Left forelimb (tissue), 1 donor: ENCODE results near the gene CD248.
"Not testable (repeated sequence)": the region's sequence is repeated elsewhere in the genome, so short reads cannot be mapped to it uniquely, and the experiment has no call there.

Experiments
- DNase-seq: peaks from one replicate; pipeline ENCODE4 v3.0.0-alpha.2; 2018; ENCODE audit warnings: low spot score

Gene CD248

DNA sequence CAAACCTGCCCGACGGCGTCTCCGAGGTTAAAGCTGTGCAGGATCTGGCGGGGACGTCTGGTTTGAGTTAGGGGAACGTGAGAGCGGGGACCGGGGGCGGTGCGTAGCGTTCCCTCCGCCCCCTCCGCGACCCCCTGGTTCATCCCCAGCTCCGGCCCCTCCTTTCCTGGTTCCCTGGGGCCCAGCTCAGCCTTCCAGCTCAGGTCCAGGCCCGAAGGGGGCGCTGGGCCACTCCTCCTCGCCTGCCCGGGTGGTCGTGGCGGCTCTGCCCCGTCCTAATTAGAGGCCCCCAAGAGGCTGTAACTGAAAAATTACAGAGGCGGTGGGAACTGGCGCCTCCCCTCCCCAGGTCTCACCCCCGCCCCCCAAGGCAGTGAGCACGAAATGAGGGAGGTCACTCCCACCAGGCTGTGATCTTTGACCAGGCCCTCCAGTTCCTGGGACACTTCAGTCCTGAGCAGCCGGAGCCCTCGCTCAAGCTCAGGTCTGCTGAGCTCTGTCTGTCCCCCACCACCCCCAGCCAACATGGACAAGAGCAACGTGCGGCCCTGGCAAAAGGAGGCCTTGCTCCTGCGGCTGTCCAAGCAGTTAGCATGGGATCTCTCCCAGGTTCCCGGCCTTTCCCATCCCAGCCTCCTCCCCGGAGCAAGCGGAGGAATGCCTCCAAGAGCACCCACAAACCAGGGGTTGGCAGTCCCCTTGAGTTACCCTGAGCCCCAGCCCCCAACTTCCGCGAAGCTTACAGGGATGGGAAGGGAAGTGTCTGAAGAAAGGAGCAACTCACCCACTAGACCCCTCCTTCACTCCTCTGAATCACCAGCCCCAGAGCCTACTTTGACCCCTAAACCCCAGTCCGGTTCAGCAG is 3.3 kb downstream of the CD248 start:
- peak; percentile 91 for DNase-seq

DNA sequence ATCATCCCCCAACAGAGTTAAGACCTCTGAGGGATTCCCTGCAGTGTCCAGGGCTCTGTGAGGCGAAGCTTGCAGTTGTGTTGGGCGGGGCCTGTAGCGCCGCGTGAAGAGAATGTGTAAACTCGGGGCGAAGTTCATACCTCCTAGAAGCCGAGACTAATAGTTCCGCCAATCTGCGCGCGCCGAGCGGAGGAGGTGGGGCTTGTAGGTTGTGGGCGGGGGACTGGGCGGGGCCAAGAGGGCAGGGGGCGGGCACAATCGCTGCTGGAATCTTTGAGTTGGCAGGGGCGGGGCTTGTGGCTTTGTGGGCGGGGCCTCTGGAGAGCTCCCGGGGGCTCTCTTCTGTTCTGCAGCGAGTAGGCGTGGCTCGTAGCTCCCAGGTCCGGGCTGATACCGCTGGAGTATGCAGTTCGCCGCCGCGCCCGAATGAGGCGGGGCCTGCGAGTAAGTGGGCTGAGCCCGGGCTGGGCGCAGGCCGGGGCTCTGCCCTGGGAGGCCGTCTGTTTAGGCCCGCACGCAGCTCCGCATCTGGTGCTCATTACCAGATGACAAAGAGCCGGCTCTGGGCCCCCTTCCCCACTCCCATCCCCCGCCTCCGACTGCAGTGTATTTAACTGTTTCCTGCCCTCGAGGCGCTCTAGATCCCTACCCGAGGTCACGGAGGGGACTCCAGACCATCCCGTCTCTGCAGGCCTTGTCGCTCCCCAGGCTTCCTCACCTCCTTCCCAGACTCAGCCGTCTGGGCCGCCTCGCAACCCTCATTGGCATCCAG is 4.1 kb downstream of the CD248 start:
- DNase-seq, result peak; percentile 99

DNA sequence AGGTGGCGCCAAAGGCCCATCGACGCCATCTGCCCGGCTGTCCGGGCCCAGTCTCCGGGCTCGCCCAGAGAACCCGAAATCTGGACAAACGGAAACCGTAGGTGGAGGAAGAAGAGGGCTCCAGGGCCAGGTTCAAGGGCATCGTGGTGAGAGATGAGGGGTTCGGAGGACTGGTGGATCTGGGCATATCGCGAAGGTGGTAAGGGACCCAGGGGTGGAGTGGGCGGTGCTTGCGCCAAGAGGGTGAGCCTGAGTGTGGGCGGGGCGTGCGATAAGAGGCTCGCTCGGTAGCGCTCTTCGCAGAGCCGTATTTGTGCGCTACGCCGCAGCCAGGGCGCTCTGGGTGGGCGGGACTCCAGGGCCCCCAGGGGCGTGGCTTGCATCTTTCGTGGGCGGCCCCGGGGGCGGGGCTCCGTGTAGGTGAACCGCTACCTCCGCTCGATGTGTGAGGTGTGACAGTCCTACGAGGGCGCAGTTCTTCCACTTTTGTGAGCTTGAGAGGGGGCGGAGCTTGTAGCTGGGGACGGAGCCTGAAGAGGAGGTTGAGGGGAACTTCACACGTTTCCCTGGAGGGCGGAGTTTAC is 4.8 kb downstream of the CD248 start:
- DNase-seq, result peak; percentile 94

DNA sequence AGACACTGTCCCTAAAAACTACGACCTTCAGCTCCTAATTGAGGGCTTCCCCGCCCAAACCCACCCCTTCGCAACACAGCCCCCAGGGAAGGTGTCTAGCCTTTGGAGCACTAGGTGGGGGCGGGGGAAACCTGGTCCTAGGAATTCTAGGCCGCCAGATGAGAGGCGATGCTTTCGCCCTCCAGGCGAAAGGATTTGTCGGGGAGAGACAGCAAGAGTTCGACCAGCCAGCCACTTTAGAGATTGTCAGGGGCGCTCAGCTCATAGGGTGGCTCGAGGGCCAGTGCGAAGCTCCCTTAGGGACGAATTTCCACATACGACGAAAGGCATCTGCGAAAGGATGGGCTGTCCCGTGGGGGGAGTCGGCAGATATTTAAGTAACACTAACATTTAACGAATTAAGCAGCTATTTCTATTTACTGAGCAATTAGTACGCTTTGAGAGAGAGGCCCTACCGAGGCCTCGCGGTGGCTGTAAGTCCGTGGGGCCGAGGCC is 5.3 kb downstream of the CD248 start:
- DNase-seq, result no peak

DNA sequence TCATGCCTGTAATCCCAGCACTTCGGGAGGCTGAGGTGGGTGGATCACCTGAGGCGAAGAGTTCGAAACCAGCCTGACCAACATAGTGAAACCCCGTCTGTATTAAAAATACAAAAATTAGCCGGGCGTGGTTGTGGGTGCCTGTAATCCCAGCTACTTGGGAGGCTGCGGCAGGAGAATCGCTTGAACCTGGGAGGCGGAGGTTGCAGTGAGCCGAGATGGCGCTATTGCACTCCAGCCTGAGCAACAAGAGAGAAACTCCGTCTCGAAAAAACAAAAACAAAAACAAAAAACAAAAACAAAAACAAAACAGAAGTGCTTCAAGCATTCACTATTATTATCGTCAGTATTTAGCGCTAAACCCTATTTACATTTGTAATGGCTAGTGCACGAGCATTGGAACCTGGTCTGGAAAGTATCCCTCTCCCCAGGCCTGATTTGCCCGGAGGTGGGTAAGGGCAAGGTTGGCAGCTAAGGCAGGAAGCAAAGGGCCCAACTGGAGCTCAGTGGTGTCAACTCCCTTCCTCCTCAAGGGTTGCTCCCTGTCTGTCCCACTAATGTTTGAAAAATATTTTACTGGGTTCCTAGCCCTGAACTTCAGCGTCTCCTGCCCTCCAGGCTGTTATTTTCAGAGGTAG is 5.9 kb downstream of the CD248 start:
- not testable (repeated sequence) for DNase-seq

DNA sequence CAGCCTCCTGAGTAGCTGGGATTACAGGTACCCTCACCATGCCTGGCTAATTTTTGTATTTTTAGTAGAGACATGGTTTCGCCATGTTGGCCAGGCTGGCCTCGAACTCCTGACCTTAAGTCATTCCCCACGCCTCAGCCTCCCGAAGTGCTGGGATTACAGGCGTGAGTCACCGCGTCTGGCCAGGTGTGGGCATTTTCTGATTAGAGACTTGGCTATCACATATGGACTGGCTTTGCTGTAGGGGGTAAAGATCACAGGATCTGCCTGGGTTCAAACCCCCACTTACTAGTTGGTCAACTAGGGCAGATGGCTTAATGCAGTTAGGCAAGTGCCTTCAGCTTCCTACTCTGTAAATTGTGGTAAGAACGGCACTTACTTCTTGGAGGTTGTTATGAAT is 6.5 kb downstream of the CD248 start:
- no peak for DNase-seq

DNA sequence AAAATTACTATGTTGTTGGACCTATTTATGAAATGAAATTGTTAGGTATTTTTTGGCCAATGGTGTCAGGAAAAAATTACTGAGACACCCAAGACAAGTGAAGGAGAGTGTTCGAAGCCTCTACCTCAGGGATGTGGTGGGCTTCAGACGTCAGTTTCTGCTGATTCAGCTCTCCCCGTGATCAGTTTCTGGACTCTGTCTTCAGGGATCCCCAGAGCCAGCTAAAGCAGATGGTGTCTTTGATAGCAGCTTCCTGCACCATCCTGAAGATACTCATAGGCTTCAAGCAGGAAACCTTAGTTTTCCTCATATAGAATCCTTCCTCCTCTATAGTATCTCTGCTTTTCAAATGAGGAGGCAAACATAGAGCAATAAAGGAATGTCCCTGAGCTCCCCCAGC is 7.4 kb downstream of the CD248 start:
- DNase-seq, result no peak

DNA sequence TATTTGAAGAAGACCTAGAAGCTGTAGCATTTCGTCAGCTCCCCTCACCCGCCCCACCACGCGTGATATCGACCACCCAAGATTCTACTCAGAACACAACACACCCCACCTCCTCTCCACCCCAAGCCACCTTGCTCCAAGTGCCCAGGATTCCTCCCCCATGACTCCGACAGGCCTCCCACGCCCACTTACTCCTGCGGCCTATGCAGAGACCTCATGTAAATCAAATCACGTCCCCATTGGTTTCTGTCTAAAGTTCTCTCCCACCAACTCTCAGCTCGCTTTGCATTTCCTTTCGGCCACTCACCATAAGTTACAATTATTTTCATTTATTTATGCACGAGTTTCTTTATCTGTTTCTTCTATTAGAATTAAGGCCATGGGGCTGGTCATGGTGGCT is 14.2 kb downstream of the CD248 start:
- no peak for DNase-seq

DNA sequence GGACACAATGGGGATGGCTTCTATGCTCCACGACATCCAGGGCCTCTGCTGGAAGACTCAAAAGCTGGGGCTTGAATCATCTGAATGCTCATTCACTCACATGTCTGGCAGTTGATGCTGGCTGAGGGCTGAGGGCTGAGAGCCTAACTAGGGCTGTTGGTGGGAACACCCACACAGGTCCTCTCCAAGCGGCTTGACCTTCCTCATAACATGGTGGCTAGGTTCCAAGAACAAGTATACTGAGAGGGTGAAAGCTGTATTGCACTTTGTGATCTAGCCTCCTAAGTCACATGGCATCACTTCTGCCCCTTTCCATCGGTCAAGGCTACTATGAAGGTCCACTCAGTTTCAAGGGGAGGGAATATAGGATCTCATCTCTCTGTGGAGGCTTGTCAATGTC is 17.7 kb downstream of the CD248 start:
- DNase-seq, result no peak

DNA sequence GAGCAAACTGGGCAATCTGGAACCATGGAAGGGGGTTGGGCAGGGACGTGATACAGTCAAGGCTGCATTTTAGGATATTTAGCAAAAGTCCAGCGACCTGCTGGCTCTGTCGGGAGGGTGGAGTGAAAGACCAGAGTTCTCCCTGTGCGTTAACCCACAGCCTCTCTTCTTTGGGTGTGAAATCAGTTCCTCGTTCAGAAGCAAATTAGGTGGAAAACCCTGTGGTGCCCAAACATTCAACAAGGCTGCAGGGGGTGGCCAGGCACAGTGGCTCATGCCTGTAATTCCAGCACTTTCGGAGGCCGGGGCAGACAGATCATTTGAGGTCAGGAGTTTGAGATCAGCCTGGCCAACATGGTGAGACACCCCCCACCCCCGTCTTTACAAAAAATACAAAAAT is 19.2 kb downstream of the CD248 start:
- no peak for DNase-seq

DNA sequence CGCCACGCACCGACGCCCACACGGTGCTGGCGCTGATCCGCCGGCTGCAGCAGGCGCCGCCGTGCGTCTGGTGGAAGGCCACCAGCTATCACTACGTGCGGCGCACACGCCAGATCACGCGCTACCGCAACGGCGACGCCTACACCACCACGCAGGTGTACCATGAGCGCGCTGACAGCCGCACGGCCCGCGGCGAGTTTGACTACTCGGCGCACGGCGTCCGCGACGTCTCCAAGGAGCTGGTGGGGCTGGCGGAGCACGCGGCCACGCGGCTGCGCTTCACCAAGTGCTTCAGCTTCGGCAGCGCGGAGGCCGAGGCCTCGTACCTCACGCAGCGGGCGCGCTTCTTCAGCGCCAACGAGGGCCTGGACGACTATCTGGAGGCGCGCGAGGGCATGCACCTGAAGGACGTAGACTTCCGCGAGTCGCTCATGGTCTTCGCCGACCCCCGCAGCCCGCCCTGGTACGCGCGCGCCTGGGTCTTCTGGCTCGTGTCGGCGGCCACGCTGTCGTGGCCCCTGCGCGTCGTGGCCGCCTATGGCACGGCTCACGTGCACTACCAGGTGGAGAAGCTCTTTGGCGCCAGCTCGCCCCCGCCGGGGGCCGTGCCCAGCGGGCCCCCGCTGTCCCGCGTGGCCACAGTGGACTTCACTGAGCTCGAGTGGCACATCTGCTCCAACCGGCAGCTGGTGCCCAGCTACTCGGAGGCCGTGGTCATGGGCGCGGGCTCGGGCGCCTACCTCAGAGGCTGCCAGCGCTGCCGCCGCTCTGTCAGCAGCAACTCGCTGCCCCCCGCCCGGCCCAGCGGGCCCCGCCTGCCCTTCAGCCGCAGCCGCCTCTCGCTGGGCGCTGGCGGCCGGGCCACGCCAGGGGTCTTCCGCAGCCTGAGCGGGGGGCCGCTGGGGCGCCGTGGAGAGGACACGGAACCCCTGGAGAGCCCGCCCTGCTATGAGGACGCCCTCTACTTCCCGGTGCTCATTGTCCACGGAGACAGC is 21.9 kb downstream of the CD248 start:
- DNase-seq, result no peak

DNA sequence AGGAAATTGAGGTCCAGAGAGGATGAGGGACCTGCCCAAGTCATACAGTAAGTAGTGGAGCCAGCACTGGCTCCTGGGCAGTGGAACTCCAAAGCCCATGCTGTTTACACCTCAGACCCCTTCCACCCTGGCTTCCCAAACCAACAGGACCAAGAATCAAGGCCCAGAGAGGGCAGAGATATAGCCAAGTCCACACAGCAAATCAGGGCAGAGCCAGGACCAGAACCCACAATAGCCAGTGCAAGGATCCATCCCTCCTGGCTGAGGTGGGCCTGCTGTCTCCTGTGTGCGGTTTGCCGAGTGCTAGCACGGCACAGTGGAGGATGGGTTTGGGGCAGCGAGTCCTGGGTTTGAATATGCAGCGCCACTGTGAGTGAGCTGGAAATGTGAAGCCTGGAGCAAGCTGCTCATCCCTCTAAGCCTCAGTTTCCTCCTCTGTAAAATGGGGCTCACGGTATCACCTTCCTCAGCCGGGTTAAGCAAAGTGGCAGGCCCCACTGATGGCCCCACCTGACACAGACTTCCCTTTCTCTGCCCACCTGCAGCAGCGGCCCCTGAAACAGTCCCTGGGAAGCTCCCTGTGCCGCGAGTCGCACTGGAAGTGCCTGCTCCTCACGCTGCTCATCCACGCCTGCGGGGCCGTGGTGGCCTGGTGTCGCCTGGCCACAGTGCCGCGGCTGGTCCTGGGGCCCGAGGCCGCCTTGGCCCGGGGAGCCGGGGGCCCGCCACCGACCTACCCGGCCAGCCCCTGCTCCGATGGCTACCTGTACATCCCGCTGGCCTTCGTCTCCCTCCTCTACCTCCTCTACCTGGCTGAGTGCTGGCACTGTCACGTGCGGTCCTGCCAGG is 22.8 kb downstream of the CD248 start:
- DNase-seq, result no peak

DNA sequence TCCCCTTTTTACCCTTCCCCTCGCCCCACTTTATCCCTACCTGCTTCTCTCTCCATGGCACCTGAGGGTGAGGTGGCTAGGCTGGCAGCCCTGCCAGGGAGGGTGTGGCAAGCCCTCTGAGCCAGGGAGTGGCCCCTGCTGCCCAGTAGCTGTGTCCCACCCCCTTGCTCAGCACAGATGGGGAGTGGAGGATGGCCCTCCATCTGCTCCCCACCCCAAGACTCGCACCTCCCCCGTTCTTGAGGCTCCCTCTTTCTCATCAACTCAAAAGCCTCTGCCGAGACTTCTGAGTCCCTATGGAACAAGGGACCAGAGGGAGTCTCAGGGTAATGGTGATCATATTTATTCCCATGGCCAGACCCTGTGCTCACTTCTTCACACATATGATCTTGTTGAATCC is 23.5 kb downstream of the CD248 start:
- DNase-seq, result no peak

DNA sequence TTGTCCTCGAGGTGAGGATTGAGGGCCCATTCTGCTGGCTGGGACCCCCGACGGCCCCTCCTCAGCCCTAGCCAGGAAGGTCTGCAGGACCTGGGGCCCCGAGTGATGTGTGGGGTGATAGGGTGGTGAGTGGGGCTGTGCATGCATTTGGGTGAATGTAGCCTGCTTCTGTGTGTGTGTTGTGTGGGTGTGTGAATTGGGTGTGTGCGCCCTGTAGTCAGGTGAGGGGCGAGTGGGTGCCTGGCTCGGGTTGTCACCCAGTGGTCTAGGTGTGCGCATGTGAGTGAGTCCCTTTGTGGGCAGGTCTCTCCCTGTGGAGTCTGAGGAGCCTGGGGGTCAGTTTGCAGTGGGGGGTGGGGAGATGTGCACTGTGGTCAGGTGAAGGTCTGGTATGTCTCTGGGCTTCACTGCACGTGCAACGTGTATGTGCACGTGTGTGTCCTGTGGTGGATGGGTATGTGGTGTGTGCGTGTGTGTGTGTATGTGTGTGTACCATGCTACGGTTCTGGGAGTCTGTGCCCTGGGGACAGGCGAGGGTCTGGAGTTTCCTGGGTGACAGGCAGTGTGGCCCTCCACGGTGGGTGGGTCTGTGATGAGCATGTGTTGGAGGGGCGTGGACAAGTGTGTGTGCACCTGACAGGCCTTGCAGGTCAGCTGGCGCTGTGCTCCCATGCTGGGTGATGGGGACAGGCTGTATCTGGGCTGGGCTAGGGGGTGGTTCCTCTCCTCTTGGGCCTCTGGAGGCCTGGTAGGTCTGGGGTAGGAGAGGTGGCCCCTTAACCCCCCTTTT is 24.1 kb downstream of the CD248 start:
- DNase-seq, result no peak

DNA sequence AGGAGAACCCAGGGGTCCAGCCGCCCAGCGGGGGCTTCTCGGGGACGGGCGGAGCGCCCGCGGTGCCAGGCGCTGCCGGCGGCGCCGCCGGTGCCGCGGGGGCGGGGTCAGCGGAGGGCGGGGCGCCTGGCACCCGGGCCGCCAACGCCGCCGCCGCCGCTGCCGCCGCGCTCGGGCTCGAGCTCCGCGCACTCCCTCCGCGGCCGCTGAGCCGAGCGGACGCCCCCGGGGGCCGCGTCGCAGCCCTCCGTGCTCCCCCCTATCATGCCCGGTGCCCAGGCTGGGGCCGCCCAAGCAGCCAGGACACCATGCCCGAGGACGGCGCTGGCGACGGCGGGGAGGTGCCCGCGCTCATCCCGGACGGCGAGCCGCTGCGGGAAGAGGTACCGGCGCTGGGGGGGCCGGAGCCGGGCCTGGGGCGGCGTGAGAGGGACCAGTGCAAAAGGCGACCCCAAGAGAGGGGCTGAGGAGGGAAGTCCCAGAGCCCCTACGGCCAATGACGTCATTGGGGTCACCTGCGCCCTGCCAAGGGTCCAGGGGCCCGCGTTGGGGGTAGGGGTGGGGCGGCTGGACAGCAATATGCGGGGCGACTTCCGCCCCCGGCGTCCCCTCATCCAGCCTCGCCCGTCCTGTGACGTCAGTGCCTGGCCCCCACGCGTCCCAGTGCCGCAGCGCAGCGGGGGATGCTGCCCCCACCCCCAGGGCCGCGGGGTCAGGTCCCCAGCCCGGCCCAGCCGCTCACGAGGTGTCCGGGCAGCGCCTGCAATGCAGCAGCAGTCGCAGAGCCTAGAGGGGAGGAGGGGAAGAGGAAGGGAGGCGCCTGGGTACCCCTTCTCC is 24.9 kb downstream of the CD248 start, which contains the start of gene TMEM151A:
Gene TMEM151A, plus strand, starts transcription at position 189 of the 837 bp plus-strand sequence. Its CDS starts 120 bp downstream, at position 309.
- DNase-seq, result no peak

DNA sequence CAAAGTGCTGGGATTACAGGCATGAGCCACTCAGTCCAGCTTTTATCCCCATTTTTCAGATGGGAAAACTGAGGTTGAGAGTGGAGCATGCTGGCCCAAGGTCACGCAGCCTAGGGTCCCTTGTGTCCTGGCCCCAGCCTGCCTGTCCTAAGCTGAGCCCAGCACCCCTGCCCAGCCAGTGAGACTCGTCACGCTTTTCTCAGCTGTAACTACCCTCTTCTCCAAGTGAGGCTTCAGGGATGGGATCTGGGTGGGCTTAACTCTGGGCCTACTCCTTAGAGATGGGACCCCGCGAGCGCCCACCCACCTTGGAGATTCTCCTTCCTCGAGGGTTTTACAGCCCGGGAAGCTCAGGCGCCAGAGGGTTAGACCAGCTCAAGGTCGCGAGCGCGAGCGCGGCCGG is 25.5 kb downstream of the CD248 start:
- DNase-seq, result no peak

DNA sequence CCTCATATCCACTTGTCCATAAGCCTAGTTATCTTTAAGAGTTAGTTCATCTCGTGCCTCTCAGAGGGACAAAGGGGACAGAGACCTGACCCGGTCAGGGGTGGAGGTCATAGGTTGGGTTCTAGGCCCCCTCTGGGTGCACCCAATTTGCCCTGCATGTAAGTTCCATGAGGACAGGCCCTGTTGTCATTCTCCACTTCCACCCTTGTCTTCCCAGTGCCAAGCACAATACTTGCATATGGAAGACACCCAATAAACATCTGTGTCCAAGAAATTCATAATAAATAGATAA is 26.6 kb downstream of the CD248 start:
- no peak for DNase-seq

DNA sequence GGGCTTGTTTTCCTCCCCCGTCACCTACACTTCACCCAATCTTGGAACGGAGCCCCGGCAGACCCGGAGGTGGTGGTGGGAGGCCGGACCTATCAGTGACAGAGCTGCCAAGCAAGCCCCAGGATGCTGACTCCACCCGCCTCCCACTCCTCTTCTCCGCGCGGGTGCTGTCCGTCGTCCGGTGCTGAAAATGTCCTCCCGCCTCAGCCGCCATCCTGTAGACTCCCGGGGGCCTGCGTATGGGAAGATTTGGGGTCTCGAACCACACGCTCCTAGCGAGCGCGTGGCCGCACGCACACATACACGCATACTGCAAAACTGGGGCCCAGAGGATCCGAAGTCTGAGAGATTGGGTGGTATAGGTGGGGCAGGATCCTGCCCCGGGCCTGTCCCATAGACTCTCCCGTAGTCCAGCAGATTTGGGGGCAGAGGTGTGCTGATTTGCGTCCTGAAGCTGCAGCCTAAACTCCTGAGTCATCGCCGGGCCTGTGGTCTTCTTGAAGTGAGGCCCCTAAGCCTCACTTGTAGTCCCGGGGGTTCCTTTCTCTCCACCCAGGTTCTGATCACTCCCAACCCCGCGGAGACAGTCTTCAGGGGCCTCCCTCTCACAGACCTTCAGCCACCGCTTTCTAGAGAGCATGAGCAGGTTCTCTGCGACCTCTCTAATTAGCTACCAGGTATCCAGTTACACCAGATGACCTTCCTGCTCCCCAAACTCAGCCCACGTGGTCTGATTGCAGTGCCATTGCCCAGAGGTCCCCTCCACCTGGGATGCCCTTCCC is 27.1 kb downstream of the CD248 start:
- peak; percentile 90 for DNase-seq
